ENCODE measurements around the gene GALNT16.
"Not testable (repeated sequence)": the region's sequence is repeated elsewhere in the genome, so short reads cannot be mapped to it uniquely, and the experiment has no call there.

Gene GALNT16

DNA sequence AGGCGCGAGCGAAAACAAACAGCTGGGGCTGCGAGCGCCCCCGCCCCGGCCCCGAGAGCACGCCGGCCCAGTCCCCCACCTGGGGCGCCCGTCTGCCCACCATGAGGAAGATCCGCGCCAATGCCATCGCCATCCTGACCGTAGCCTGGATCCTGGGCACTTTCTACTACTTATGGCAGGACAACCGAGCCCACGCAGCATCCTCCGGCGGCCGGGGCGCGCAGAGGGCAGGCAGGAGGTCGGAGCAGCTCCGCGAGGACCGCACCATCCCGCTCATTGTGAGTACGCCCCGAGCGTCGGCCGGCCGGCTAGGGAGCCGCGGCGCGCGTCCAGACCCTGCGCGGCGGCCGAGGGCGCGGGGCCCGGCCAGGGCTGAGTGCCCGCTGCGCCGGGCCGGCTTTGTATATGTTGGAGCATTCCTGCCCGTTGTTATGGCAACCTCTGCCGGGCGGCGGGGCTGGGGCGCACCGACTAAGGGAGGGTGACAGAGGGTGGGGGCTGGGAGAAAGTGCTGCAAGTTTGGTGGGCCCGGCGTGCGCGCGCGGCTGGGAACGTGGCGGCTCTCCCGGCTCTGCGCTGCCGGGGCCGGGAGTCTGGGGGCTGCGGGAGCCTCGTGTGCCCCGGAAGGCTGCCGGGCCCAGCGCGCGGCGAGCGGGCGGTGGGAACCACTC is 367 bp downstream of the GALNT16 start:
- peak; percentile 21 for DNase-seq (ENCODE audit: low read depth)

DNA sequence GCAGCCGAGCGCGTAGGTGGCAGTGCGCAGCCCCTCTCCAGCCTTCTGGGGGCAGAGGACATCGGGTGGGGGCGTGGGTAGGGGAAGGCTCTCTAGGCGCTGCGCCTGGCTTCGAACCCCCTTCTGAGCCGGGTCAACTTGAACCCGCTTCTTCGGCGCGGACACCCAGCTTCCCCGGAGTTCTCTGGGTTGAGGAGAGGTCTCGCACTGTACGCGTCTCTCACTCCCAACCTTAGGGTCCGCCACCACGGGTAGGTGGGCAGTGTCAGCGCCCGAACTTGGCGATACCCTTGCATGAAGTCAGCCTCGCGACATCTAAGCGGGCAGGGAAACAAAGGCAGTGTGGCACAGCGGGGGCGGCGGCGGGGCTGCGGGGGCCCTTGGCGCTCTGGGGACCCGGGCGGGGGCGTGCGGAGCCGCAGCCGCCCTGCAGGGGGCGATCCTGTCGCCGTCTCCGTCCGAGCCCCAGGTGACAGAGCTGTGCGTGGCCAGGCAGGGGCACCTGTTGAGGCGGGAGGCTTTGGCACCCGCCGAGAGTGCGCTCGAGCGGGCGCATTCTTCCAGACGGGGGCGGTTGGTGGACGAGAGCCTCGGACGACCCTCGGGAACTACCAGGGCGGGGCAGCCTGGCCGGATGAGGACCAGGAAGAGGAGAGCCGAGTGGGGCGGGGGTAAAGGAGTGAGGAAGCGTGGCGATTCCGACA is 1.1 kb downstream of the GALNT16 start:
- no peak for DNase-seq (ENCODE audit: low read depth)

DNA sequence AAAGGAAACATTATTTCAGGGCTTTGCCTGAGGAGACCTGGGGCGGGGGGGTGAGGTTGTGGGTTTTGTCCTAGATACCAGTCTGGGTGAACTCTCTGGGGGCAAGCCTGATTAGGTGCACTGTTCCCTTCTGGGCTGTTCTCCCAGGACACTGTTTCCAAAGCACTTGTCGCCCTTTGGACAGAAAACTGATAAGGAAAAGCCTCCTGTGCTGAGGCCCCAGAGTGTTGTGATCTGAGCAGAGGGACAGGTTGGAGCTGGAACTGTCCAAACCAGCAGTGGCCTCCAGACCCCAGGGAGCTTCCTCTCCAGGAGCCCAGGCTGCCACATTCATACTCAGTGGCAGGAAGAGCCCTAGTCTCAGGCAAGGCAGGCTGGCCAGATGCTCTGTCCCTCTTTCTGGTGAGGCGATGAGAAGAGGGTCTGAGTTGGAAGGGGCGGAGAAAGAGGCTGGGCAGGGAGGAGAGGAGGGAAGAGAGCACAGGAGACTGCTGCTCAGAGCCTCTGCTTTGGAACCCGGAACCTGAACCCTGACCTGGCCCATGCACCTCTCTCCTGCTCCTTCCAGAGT is 1.9 kb downstream of the GALNT16 start:
- DNase-seq (ENCODE audit: low read depth), result no peak

DNA sequence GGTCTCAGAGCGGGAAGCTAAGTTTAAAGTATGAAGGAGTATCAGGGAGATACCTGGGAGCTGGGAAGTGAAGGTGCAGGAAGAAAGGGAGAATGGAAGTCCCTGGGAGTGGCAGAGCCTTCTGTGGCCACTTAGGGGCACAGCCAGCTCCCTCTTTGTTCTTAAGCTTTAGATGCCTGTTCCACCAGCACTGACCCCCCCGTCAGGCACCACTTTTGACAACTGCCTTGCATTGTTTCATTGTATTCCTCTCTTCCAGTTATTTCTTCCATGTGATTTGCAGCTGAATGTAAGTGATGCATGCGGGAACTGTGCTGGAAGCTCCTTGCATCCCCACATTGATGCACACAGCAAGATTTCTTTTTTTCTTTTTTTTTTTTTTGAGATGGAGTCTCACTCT is 2.6 kb downstream of the GALNT16 start:
- no peak for DNase-seq (ENCODE audit: low read depth)

DNA sequence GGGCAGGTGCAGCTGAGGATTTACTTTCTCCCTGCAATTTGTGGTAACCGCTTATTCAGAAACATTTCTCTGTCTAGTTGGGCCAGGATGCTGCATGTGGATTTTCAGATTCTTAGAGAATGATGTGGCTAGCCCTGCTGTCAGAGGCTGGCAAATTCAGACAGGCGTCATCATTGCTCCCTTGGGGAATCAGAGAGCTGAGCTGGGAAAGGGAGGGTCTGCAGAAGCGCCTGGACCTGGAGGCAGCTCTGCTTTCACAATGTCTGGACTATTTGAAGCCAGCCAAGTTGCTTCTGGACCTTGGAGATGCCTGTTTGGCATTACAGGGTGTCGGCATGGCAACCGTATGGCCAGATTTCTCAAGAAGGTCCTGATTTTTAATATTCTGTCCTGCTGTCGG is 3.4 kb downstream of the GALNT16 start:
- DNase-seq (ENCODE audit: low read depth), result peak; percentile 62

DNA sequence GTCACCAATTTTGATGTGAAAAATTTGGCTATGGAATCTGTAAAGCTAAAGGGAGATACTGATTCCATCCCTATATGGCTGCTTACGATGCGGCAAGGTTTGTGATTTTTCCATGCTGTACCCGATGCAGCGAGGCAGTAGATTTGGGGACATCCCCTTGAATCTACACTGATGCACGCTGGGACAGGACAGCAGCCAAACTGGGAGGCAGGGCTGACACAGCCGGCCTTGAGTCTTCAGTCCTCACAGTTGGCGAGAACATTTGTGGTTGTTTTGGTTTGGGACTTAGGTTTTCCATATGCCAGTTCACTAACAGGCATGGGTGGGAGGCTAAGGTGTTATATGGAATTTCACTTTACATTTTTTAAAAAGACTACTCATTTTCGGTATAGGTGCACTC is 3.8 kb downstream of the GALNT16 start:
- no peak for DNase-seq (ENCODE audit: low read depth)

DNA sequence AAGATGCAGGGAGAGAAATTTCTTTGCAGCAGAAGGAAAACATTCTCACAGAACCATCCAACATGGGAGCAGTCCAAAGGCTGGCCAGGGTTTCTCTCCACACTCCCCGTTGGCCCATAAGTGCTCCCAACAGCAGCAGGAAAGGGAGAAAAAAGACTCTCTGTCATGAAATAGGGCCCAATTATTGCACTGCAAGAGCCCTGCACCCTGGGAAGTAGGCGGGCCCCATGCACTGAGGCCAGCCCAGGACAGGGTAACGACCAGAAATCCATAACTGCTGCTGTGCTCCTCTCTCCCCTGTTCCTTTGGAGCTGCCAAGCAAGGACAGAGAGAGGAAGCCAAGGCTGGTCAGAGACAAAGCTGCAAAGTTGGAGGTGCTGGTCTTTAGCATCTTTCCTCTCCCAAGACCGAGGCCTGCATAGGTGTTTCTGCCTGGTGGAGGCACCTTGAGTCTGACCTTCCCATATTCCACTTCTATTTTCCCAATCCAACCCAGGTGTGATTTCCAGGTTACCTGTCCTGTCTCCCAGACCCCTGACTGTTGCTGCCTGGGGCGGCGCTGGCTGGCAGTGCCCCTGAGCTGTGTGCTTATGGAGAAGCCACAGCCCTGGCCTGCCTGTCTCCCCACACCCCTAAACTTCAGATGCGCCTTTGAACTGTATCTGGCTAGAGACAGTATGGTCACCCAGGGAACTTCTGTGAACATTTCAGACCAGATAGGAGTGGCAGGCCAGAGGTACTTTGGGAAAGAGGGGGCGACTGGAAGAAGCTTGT is 6.8 kb downstream of the GALNT16 start:
- no peak for DNase-seq (ENCODE audit: low read depth)

DNA sequence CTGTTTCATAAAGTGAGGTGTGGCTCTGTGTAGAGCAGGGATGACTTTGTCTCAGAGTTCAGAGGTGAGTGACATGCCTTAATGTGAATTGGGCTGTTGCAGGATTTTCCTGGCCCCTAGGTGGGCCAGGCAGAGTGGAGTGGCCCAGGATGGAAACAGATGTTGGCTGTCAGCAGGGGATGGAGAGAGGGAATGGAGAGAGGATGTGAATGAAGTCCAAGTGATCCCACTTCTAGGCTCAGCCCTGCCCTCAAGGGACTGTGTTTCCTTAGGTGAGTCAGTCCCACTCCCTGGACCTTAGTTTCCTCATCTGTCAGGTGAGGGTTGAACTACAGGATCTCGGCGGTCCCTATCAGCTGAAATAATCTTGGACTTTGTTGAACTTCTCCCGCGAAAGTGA is 7.5 kb downstream of the GALNT16 start:
- no peak for DNase-seq (ENCODE audit: low read depth)

DNA sequence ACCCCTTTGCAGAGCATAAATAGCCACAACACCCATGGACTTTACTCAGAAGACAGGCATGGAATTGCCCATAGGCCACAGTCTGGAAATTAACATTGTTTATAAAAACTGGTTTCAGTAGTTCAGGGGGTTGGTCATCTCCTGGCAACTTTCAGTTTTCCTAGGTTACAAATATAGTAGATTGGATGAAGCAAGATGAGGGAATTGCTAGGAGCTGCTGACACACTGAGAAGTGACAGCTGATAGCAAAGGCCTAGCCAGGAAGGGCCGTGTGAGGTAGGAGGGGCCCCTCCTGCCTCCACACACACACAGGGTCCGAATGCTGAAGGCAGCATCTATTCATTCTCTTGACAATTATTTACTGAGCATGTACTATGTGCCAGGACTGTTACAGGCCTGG is 8.3 kb downstream of the GALNT16 start:
- DNase-seq (ENCODE audit: low read depth), result peak; percentile 39

DNA sequence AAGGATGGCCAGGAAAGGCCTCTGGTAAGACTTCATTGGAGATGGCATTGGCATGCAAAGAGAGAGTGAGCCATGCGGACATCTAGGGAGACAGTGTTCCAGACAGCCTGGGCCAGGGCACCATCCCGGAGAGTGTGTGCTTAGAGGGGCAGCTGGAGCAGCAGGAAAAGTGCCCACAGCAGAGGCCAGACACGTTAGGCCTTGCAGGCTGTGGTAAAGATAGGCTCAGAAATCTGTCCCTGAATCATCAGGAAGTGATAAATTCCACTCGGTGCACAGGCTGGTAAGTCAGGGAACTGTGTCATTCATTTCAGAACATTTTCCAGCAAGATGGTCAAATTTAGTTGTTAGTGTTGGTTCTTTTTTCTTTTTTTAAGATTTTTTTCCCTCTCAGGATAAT is 8.8 kb downstream of the GALNT16 start:
- peak; percentile 60 for DNase-seq (ENCODE audit: low read depth)

DNA sequence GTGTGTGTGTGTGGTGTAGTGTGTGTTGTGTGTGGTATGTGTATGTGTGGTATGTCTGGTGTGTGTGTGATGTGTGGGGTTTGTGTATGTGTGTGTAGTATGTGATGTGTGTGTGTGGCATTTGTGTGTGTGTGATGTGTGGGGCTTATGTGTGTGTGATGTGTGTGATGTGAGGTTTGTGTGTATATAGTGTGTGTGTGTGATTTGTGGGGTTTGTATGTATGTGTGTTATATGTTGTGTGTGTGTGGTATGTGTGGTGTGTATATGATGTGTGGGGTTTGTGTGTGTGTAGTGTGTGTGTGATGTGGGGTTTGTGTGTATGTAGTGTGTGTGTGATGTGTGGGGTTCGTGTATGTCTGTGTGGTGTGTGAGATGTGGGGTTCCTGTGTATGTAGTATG is 9.4 kb downstream of the GALNT16 start:
- DNase-seq (ENCODE audit: low read depth), result no peak

DNA sequence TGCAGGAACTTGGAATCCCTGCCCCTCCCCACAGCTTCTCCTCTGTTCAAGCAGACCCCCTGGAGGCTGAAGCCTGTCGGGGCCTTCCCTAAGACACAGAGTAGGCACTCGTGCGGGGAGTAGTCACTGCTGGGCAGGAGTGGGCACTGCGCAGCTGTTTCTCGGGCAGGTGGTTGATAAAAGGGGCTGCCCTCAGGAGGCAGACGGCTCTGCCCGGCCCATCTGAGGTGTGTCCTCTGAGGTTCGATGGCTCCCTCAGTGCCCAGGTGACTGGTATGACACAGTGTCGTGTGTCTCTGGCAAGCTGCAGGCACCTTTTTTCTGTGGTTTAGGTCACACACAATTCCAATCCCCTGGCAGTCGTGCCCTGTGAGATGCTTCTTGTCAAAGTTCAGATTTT is 10.1 kb downstream of the GALNT16 start:
- no peak for DNase-seq (ENCODE audit: low read depth)

DNA sequence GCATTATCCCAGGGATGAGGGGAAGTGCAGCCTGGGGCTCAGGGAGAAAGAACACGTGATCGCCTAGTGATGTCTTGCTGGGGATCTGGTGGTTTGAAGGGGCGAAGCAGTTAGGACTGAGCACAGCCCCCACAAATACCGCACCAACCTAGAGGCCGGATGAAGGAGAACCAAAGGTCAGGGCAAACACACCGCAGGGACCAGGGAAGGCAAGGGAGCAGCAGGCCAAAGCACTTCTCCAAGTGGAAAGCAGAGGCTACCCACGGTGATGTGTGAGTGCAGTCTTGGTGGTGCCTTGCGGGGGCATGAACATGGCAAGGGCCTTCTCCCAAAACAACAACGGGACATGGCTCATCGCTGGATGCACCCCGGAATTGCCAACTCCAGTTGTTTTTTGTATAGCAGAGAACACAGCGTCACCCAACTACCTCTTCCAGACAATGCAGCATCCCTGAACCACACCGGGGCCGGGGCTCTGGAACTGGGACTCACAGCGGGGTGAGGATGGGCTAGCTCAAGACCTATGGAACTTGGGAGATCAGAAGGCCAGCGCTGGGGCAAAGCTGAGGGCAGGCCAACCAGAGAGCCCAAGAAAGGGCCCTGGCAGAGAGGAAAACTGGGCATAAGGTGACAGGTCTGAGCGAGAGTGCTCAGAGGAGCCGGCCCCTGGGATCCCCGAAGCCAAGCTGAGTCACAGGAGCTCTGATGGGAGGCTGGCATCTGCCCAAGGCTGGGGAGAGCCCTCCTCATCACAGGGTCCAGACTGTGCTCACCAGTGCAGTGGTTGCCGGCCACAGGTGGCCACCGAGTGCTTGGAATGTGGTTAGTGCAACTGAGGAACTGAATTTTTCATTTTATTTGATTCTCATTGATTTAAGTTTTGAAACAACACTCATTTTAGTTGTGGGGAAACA is 11.1 kb downstream of the GALNT16 start:
- DNase-seq (ENCODE audit: low read depth), result peak; percentile 28

DNA sequence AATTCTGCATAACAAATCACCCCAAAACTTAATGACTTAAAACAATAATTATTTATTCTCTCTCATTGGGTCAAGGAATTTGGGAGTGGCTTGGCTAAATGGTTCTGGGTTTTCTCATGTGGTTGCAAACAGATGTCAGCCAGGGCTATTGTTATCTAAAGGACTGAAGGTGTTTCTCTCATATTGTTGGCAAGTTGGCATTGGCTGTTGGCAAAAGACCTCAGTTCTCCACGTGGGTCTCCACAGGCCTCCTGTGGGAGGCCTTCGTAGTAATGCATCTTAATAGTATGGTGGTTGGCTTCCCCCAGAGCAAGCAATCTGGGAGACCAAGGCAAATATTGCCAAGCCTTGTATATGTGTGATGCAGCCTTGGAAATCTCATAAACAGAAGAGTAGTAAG is 14.4 kb downstream of the GALNT16 start:
- no peak for DNase-seq (ENCODE audit: low read depth)

DNA sequence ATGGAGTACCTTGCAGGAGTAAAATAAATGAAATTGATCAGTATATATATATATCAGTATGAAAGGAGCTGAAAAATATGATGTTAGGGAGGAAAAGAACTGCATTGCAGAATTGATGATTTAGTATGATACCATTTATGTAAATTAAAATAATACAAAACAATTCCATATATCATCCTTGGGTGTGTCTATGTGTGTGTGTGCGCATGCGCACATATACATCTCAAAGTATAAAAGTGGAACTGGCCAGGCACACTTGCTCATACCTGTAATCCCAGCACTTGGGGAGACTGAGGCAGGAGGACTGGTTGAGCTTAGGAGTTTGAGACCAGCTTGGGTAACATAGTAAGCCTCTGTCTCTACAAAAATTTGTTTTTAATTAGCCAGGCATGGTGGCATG is 15.4 kb downstream of the GALNT16 start:
- DNase-seq (ENCODE audit: low read depth), result no peak

DNA sequence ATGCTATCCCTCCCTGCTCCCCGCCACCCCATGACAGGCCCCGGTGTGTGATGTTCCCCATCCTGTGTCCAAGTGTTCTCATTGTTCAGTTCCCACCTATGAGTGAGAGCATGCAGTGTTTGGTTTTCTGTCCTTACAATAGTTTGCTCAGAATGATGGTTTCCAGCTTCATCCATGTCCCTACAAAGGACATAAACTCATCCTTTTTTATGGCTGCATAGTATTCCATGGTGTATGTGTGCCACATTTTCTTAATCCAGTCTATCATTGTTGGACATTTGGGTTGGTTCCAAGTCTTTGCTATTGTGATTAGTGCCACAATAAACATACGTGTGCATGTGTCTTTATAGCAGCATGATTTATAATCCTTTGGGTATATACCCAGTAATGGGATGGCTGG is 17.4 kb downstream of the GALNT16 start:
- DNase-seq (ENCODE audit: low read depth), result not testable (repeated sequence)

DNA sequence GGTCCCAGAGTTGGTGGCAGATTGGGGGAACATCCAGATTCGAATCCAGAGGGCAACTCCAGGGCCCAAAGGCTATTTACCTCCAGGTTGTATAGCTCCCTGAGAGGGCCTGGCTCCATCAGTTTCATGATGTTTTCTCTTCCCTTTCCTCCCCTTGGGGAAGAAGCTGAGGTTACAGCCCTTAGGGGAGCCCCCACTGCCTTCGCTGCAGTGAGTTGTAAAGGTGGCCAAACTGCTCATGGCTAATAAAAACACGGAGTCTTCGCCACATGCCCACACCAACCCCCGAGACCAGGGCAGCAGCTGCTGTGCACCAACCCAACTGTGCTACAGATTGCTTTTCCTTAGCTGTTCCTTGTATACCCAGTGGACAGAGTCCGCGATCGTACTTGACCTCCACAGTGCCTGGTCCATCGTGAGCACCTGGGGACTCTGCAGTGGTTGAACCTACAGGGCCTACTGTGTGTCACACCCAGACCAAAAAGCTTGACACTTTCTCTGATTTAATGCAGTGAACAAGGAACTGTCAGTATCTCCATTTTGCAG is 20.9 kb downstream of the GALNT16 start:
- no peak for DNase-seq (ENCODE audit: low read depth)

DNA sequence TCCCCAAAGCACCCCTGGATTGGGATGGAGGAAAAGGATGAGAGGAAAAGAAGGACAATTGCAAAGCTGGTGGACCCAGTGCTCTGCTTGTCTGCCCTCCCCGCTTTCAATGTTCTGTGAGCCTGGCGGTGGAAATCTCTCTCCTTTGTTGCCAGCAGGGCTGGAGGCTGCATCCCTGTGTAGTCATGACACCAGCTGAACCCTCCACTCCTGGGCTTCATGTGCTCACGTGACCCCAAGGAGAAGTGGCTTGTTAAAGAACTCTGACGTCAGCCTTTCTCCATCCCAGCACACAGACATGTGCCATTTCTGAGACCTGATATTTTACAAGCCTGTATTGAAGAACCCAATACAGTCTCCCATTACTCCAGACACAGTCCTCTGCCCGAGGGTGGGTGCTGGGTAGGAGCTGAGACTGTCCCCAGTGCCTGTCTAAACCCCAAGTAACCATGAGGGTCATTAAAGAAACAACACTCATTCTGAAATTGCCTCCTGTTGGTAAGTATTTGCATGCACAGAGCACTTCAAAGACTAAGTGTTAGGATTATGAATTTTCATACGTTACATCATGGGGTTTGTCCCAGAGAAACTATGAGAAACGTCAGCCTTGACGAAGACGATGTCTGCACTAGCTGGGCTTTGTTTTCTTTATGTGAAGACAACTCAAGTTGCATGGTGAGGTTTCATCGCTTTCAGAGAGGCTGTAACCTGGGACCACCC is 21.7 kb downstream of the GALNT16 start:
- no peak for DNase-seq (ENCODE audit: low read depth)

DNA sequence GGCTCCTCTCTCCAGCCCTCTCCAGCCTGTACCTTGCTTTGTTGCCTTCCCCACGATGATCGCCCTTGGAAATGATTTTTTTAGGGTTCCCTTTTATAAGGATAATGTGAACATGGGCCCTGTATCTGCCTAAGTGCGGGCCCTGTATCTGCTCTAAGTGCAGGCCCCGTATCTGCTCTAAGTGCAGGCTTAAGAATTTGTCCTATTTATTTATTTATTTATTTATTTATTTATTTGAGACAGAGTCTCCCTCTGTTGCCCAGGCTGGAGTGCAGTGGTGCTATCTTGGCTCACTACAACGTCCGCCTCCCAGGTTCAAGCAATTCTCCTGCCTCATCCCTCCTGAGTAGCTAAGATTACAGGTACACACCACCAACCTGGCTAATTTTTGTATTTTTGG is 22.5 kb downstream of the GALNT16 start:
- no peak for DNase-seq (ENCODE audit: low read depth)

DNA sequence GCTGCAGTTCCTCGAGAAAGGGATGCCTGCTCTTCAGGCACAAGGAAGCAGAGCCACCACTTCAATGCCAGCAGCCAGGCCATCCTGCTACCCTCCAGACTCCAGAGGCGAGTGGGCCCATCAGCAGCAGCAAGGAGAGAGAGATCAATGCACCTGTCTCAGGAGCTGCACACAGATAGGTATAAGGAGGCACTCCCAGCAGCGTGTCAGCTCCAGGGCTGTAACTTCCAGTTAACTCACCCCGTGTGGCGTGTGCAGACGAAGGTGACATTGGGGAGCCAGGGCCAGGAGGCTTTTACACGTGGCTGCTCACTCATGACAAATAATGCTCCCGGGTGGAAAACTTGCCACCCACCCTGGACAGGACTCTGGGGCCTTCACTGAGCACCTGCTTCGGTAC is 24.2 kb downstream of the GALNT16 start:
- no peak for DNase-seq (ENCODE audit: low read depth)

Data from iris pigment epithelial cell (primary cell).